Nephron progenitor cell (in vitro differentiated cells): ENCODE measurements around the gene SLC9A6.

ENCODE experiments used
- DNase-seq: peaks from one replicate; pipeline ENCODE4 v3.0.0; 2021
- H3K27ac Mint-ChIP-seq: 2 replicates; pipeline ENCODE4 v1.8.0; 2021; ENCODE audit warnings: mild to moderate bottlenecking, moderate library complexity, mixed read lengths
- H3K27me3 Mint-ChIP-seq: 2 replicates; pipeline ENCODE4 v1.8.0; 2021; ENCODE audit warnings: mild to moderate bottlenecking, low read depth, mixed read lengths; ENCODE audit not compliant: poor library complexity
- H3K36me3 Mint-ChIP-seq: 2 replicates; pipeline ENCODE4 v1.8.0; 2021; ENCODE audit warnings: low read depth, mixed read lengths
- H3K4me1 Mint-ChIP-seq: 2 replicates; pipeline ENCODE4 v1.8.0; 2021; ENCODE audit warnings: mixed read lengths
- H3K4me3 Mint-ChIP-seq: 2 replicates; pipeline ENCODE4 v1.8.0; 2021; ENCODE audit warnings: mild to moderate bottlenecking, moderate library complexity, mixed read lengths
- H3K9me3 Mint-ChIP-seq: 2 replicates; pipeline ENCODE4 v1.8.0; 2021; ENCODE audit warnings: mild to moderate bottlenecking, moderate library complexity, mixed read lengths
- TF ChIP-seq, protein P1 (sequence below): fragments of 200-600 bp; sonication (generic); IDR thresholded peaks from 2 replicates; pipeline ENCODE4 v1.5.0; 2021; ENCODE audit warnings: antibody characterized with exemption

SLC9A6 gene

DNA sequence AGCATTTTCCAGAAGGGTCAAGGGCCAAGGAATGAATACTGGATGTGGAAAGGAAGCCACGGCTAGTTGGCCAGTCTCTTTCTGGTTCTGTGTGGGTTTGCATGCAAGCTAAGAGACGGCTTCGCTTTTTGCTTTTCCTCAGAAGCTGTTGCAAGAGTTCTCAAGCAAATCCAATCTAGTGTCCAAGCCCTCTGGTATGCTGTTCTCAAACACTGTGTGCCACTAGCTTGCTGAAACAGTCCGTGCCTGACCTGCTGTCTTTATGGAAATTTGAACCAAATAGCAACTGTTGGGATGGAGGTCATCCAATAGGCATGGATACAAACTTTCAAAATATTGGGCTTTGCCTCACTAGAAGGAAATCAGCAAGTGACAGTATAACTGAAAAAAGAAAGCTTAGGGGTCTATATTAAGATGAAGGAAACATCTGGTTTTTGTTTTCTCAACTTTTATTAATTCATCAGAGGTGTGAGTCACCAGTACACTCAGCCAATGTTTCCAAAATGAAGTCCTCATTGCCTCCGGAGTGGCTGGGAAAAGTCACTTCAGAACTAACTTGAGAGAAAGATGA, 70.5 kb downstream of the SLC9A6 start:
- TF ChIP-seq, protein P1, sequence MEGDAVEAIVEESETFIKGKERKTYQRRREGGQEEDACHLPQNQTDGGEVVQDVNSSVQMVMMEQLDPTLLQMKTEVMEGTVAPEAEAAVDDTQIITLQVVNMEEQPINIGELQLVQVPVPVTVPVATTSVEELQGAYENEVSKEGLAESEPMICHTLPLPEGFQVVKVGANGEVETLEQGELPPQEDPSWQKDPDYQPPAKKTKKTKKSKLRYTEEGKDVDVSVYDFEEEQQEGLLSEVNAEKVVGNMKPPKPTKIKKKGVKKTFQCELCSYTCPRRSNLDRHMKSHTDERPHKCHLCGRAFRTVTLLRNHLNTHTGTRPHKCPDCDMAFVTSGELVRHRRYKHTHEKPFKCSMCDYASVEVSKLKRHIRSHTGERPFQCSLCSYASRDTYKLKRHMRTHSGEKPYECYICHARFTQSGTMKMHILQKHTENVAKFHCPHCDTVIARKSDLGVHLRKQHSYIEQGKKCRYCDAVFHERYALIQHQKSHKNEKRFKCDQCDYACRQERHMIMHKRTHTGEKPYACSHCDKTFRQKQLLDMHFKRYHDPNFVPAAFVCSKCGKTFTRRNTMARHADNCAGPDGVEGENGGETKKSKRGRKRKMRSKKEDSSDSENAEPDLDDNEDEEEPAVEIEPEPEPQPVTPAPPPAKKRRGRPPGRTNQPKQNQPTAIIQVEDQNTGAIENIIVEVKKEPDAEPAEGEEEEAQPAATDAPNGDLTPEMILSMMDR, result no peak
- Mint-ChIP-seq H3K4me1 (no peaks in the 10 kb centered on the region), H3K27ac (no peak overlapping the region), H3K36me3 (no peaks in the 10 kb centered on the region), H3K27me3 (peaks cover 2% of the 10 kb centered on the region), H3K4me3 (no peak overlapping the region), H3K9me3 (peaks cover 43% of the 10 kb centered on the region)
- no peak for DNase-seq

DNA sequence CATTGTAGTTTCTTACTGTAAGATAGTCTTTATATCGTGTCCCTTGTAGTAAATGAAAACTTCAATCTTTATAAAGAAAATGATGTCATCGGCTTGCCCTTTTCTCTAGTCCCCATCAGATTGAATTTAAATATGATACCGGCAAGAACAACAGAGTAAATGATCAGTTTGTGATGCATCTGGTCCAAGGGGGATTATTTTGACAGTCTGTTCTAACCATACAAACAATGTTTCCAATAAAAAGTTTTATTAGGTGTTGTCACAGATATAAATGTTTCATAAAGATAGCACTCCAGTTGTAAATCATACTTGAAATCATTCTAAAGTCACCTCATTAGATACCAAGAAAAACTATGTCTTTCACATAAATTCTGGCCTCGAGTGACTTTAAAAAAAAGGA, 72.3 kb downstream of the SLC9A6 start:
- Mint-ChIP-seq H3K9me3 (peaks cover 42% of the 10 kb centered on the region), H3K27ac (no peak overlapping the region), H3K4me3 (no peak overlapping the region), H3K27me3 (peaks cover 2% of the 10 kb centered on the region), H3K4me1 (no peaks in the 10 kb centered on the region), H3K36me3 (no peaks in the 10 kb centered on the region)
- TF ChIP-seq, protein P1, result no peak
- DNase-seq, result no peak

DNA sequence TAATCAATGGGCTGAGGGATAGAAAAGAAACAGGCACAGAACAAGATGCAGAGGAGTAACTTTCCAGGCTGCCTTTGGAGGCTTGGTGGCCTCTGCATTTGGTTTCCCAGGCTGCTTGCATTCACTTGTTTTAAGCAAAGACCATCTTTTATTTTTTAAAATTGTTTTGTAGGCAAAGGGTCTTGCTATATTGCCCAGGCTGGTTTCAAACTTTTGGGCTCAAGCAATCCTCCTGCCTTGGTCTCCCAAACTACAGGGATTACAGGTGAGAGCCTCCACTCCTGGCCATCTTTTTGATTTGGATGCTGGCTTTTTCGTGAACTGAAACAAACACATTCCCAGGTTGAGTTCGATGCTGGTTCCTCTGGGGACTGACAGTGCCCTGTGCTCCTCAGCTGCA, 74.1 kb downstream of the SLC9A6 start:
- Mint-ChIP-seq H3K4me3 (no peak overlapping the region), H3K27ac (no peak overlapping the region), H3K36me3 (no peaks in the 10 kb centered on the region), H3K9me3 (peaks cover 53% of the 10 kb centered on the region), H3K27me3 (peaks cover 2% of the 10 kb centered on the region), H3K4me1 (peaks cover under 1% of the 10 kb centered on the region)
- no peak for DNase-seq
- TF ChIP-seq, protein P1, result no peak

DNA sequence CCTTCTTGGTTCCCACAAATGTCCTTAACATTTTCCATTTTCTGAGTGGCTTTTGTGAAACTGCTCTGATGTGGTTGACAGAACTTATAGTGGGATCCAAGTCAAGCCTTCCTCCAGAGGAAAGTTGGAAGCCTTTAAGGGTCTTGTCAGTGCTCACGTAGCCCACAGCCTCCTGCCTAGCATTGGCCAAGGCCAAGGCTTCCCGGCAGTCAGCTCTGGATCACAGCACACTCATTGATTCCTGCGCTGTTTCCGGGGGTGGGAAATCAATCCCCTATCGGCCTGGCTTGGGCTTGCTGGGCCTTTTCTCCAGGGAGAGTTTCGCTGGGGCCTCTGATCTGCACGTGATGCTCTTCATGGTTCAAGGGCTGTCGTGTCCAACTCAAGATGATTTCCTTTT, 76.1 kb downstream of the SLC9A6 start:
- TF ChIP-seq, protein P1, result no peak
- H3K27me3 Mint-ChIP-seq, result no peaks in the 10 kb centered on the region
- peaks cover 50% of the 10 kb centered on the region for H3K9me3 Mint-ChIP-seq
- peaks cover 11% of the 10 kb centered on the region for H3K4me1 Mint-ChIP-seq
- no peak overlapping the region for H3K4me3 Mint-ChIP-seq
- DNase-seq, result no peak
- H3K36me3 Mint-ChIP-seq, result no peaks in the 10 kb centered on the region
- no peak overlapping the region for H3K27ac Mint-ChIP-seq

DNA sequence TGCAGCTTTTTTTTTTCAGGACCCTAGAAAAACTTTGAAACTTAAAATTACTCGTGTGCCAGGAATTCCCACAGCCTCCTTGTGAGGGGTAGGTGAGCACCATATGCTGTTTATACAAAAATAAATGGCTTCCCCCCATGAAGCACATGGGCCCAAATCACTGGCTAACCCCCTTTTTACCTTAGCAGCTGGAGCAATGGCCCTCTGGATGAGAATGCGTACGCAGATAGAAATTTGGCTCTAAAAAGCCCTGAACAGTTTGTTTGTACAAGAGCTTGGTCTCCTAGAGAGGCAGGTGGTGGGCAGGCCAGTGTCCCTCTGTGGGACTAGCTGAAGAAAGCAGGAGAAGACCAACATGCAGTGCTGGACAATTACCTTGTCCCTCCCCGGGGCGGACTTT, 76.5 kb downstream of the SLC9A6 start:
- Mint-ChIP-seq H3K27me3 (no peaks in the 10 kb centered on the region), H3K9me3 (peaks cover 50% of the 10 kb centered on the region), H3K36me3 (no peaks in the 10 kb centered on the region), H3K4me3 (no peak overlapping the region), H3K27ac (no peak overlapping the region), H3K4me1 (peaks cover 11% of the 10 kb centered on the region)
- TF ChIP-seq, protein P1, result no peak
- no peak for DNase-seq

DNA sequence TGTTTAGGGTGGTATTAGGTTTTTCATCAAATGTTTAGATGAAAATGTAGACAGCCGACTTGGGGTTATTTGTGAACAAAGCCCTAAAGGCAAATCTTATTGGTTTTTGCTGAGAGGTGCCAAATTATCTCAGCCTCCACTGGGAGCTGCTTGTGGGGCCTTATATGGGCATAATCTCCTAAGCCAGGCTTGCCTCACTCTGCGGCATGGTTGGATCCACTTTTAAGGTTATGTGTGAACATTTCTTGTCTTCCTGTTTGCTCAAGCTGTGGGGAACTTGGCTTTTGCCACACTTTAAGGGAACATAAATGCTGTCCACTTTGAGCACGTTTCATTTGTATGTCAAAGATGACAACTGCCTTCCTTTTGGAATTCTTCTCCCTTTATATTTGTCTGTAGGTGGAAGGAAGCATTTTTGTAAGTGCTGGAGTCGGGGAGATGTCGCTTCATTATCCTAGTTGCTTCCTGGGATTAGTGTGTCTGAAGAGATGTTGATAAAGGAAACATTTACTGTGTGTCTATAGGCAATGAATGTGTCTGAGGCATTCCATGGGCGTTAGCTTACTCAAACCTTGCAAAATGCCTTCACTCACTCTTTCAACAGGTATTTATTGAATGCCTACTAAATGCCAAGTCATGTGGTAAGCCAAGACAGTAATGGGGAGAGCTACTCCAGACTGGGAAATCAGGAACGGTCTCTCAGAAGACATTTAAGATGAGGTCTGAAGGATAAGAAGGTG, 78.3 kb downstream of the SLC9A6 start:
- Mint-ChIP-seq H3K27ac (no peak overlapping the region), H3K4me1 (peaks cover 11% of the 10 kb centered on the region), H3K4me3 (no peak overlapping the region), H3K9me3 (peaks cover 60% of the 10 kb centered on the region), H3K27me3 (no peaks in the 10 kb centered on the region), H3K36me3 (no peaks in the 10 kb centered on the region)
- DNase-seq, result no peak
- TF ChIP-seq, protein P1, result no peak
